SK-N-SH treated with all-trans-retinoic acid at 6 μM for 48 hours (cell line): Measurements from ENCODE around the gene CCDC40.

Experiments used
- ATAC-seq: fragments of 200-7000 bp; cut with Tn5 transposase; 3 replicates; pipeline ENCODE4 v1.9.1; 2020; ENCODE audit warnings: mild to moderate bottlenecking, moderate library complexity
- ARNTL ChIP-seq: fragments of 450-650 bp; formaldehyde crosslinking; IDR thresholded peaks from 2 replicates; pipeline ENCODE4 v1.5.0; 2020; ENCODE audit warnings: low read depth, mild to moderate bottlenecking, moderate library complexity, borderline replicate concordance
- BACH2 ChIP-seq: fragments of 250-450 bp; sonication (Bioruptor Pico); IDR thresholded peaks from 2 replicates; pipeline ENCODE4 v1.9.0; 2021; ENCODE audit warnings: mild to moderate bottlenecking, borderline replicate concordance
- CREB5 ChIP-seq: fragments of 250-450 bp; sonication (Bioruptor Pico); IDR thresholded peaks from 2 replicates; pipeline ENCODE4 v1.5.1; 2020; ENCODE audit warnings: low read depth, mild to moderate bottlenecking, moderate library complexity
- CSDC2 ChIP-seq: fragments of 250-450 bp; sonication (Bioruptor Pico); IDR thresholded peaks from 2 replicates; pipeline ENCODE4 v1.5.0; 2020; ENCODE audit warnings: mild to moderate bottlenecking, moderate library complexity
- CSRNP3 ChIP-seq: fragments of 250-450 bp; sonication (Bioruptor Pico); IDR thresholded peaks from 2 replicates; pipeline ENCODE4 v1.5.1; 2021; ENCODE audit warnings: mild to moderate bottlenecking, moderate library complexity
- ESRRG ChIP-seq: fragments of 250-450 bp; sonication (Bioruptor Pico); IDR thresholded peaks from 2 replicates; pipeline ENCODE4 v1.6.1; 2021; ENCODE audit warnings: mild to moderate bottlenecking
- GLIS3 ChIP-seq: fragments of 250-450 bp; sonication (Bioruptor Pico); IDR thresholded peaks from 2 replicates; pipeline ENCODE4 v1.5.0; 2020; ENCODE audit warnings: mild to moderate bottlenecking, moderate library complexity
- ISL1 ChIP-seq: fragments of 250-450 bp; sonication (Bioruptor Pico); IDR thresholded peaks from 2 replicates; pipeline ENCODE4 v2.1.2; 2022; ENCODE audit warnings: mild to moderate bottlenecking, moderate library complexity
- OSR1 ChIP-seq: fragments of 250-450 bp; sonication (Bioruptor Pico); IDR thresholded peaks from 2 replicates; pipeline ENCODE4 v1.8.0; 2022; ENCODE audit warnings: moderate library complexity, mild to moderate bottlenecking, inconsistent platforms
- PPARA ChIP-seq: fragments of 250-450 bp; sonication (Bioruptor Pico); IDR thresholded peaks from 2 replicates; pipeline ENCODE4 v1.5.0; 2020; ENCODE audit warnings: mild to moderate bottlenecking, borderline replicate concordance
- RARB ChIP-seq: fragments of 250-450 bp; sonication (Bioruptor Pico); IDR thresholded peaks from 2 replicates; pipeline ENCODE4 v1.8.0; 2021; ENCODE audit warnings: mild to moderate bottlenecking, moderate library complexity
- SNAI2 ChIP-seq: fragments of 250-450 bp; sonication (Bioruptor Pico); IDR thresholded peaks from 2 replicates; pipeline ENCODE4 v1.5.0; 2020; ENCODE audit warnings: mild to moderate bottlenecking, moderate library complexity
- TCF4 ChIP-seq: fragments of 250-450 bp; sonication (Bioruptor Pico); IDR thresholded peaks from 2 replicates; pipeline ENCODE4 v1.8.0; 2021; ENCODE audit warnings: mild to moderate bottlenecking, moderate library complexity, borderline replicate concordance
- TOX ChIP-seq: fragments of 250-450 bp; sonication (Bioruptor Pico); IDR thresholded peaks from 2 replicates; pipeline ENCODE4 v1.8.0; 2021; ENCODE audit warnings: mild to moderate bottlenecking, moderate library complexity, borderline replicate concordance
- TSHZ2 ChIP-seq: fragments of 250-450 bp; sonication (Bioruptor Pico); IDR thresholded peaks from 2 replicates; pipeline ENCODE4 v1.5.0; 2020; ENCODE audit warnings: mild to moderate bottlenecking, moderate library complexity
- ZC3H10 ChIP-seq: fragments of 250-450 bp; sonication (Bioruptor Pico); IDR thresholded peaks from 2 replicates; pipeline ENCODE4 v1.5.1; 2021; ENCODE audit warnings: mild to moderate bottlenecking, moderate library complexity
- ZFP30 ChIP-seq: fragments of 450-650 bp; formaldehyde crosslinking; IDR thresholded peaks from 2 replicates; pipeline ENCODE4 v1.5.0; 2022; ENCODE audit warnings: mild to moderate bottlenecking, moderate library complexity
- ZNF565 ChIP-seq: fragments of 450-650 bp; formaldehyde crosslinking; conservative IDR thresholded peaks from 2 replicates; pipeline ENCODE4 v1.5.0; 2020; ENCODE audit warnings: low read depth, mild to moderate bottlenecking, moderate library complexity
- ZNF70 ChIP-seq: fragments of 450-650 bp; formaldehyde crosslinking; IDR thresholded peaks from 2 replicates; pipeline ENCODE4 v1.5.0; 2020; ENCODE audit warnings: mild to moderate bottlenecking, moderate library complexity
- ZNF8 ChIP-seq: fragments of 450-650 bp; formaldehyde crosslinking; IDR thresholded peaks from 2 replicates; pipeline ENCODE4 v1.5.0; 2020; ENCODE audit warnings: mild to moderate bottlenecking, moderate library complexity
- TF ChIP-seq, protein P1 (sequence below): fragments of 250-450 bp; sonication (Bioruptor Pico); IDR thresholded peaks from 2 replicates; pipeline ENCODE4 v1.8.0; 2021; ENCODE audit warnings: low read depth, mild to moderate bottlenecking, moderate library complexity, borderline replicate concordance
- TF ChIP-seq, protein P2 (sequence below): fragments of 250-450 bp; sonication (Bioruptor Pico); IDR thresholded peaks from 2 replicates; pipeline ENCODE4 v1.8.0; 2020; ENCODE audit warnings: mild to moderate bottlenecking, moderate library complexity, borderline replicate concordance

CCDC40 gene

GRCh38 chr17:80031691-80032430, 4.6 kb upstream of the CCDC40 start:
- TF ChIP-seq GLIS3 (CRISPR knock-in tag) = no peak
- no peak for TF ChIP-seq ZNF565 (CRISPR knock-in tag)
- TF ChIP-seq TSHZ2 (CRISPR knock-in tag) = no peak
- TF ChIP-seq OSR1 (CRISPR knock-in tag) = no peak
- no peak for TF ChIP-seq PPARA (CRISPR knock-in tag)
- no peak for TF ChIP-seq ZC3H10 (CRISPR knock-in tag)
- TF ChIP-seq ARNTL (CRISPR knock-in tag) = no peak
- TF ChIP-seq ZNF8 (CRISPR knock-in tag) = no peak
- no peak for TF ChIP-seq BACH2 (CRISPR knock-in tag)
- no peak for TF ChIP-seq RARB
- no peak for TF ChIP-seq TCF4 (CRISPR knock-in tag)
- no peak for TF ChIP-seq ISL1 (CRISPR knock-in tag)
- TF ChIP-seq ZNF70 (CRISPR knock-in tag) = no peak
- TF ChIP-seq CSRNP3 (CRISPR knock-in tag) = no peak
- no peak for TF ChIP-seq SNAI2
- TF ChIP-seq ZFP30 (CRISPR knock-in tag) = no peak
- TF ChIP-seq TOX = no peak
- no peak for ATAC-seq

GRCh38 chr17:80032614-80033171, 3.7 kb upstream of the CCDC40 start:
- no peak for ATAC-seq

More at GRCh38 chr17:80032614-80033171, 3.7 kb upstream of the CCDC40 start:
- TF ChIP-seq, protein P1, sequence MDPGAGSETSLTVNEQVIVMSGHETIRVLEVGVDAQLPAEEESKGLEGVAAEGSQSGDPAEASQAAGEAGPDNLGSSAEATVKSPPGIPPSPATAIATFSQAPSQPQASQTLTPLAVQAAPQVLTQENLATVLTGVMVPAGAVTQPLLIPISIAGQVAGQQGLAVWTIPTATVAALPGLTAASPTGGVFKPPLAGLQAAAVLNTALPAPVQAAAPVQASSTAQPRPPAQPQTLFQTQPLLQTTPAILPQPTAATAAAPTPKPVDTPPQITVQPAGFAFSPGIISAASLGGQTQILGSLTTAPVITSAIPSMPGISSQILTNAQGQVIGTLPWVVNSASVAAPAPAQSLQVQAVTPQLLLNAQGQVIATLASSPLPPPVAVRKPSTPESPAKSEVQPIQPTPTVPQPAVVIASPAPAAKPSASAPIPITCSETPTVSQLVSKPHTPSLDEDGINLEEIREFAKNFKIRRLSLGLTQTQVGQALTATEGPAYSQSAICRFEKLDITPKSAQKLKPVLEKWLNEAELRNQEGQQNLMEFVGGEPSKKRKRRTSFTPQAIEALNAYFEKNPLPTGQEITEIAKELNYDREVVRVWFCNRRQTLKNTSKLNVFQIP = no peak
- TF ChIP-seq TOX (no peak), CREB5 (CRISPR knock-in tag) (no peak), ESRRG (CRISPR knock-in tag) (no peak), BACH2 (CRISPR knock-in tag) (no peak), CSDC2 (no peak), RARB (no peak), ZNF8 (CRISPR knock-in tag) (no peak), TCF4 (CRISPR knock-in tag) (no peak), ZNF70 (CRISPR knock-in tag) (no peak), CSRNP3 (CRISPR knock-in tag) (no peak), TSHZ2 (CRISPR knock-in tag) (no peak)
- TF ChIP-seq, protein P2, sequence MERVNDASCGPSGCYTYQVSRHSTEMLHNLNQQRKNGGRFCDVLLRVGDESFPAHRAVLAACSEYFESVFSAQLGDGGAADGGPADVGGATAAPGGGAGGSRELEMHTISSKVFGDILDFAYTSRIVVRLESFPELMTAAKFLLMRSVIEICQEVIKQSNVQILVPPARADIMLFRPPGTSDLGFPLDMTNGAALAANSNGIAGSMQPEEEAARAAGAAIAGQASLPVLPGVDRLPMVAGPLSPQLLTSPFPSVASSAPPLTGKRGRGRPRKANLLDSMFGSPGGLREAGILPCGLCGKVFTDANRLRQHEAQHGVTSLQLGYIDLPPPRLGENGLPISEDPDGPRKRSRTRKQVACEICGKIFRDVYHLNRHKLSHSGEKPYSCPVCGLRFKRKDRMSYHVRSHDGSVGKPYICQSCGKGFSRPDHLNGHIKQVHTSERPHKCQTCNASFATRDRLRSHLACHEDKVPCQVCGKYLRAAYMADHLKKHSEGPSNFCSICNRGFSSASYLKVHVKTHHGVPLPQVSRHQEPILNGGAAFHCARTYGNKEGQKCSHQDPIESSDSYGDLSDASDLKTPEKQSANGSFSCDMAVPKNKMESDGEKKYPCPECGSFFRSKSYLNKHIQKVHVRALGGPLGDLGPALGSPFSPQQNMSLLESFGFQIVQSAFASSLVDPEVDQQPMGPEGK (CRISPR knock-in tag) = no peak
- TF ChIP-seq, all 23 proteins: peak for 0
